Stomach (tissue), 4 donors: ENCODE results near the gene SMIM30.

ENCODE experiments used
- EP300 ChIP-seq: sonication (generic); formaldehyde crosslinking; IDR thresholded peaks from one replicate; pipeline ENCODE4 v1.6.1; 2017; ENCODE audit warnings: antibody characterized with exemption
- POLR2A ChIP-seq, 4 donors: fragments of 450-650 bp; IDR thresholded peaks; one replicate each; pipeline ENCODE4 v1.6.1; 2016; ENCODE audit warnings: antibody characterized with exemption in 4 of 4, control low read depth in 2 of 4, mild to moderate bottlenecking in 1 of 4, moderate library complexity in 1 of 4
- TF ChIP-seq, protein P1 (sequence below), 7 experiments: fragments of 450-650 bp in 4 of 7; fragments of 200-600 bp in 3 of 7; sonication (generic) in 3 of 7; IDR thresholded peaks; one replicate each; pipeline ENCODE4 v1.5.1; 2016 to 2019; ENCODE audit warnings: antibody characterized with exemption in 7 of 7, control low read depth in 2 of 7, mild to moderate bottlenecking in 1 of 7

DNA sequence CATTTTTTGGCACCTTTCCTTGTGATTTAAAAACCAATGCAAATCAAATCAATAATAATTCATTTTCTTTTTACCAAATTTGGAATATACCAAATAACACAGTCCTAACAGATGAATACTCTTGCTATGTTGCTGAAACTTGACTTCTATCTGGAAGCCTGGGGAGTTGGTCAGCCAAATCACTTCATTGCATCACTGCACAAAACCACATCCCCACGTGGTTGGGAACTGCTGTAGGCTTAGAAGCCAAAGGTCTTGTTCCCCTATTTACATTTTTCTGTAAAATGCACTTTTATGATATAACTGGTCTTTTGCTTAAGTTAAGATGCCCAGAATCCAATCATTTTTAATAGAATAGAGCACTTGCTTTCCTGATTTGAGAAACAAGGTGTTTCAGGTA is 46.9 kb downstream of the SMIM30 start:
- TF ChIP-seq, protein P1, sequence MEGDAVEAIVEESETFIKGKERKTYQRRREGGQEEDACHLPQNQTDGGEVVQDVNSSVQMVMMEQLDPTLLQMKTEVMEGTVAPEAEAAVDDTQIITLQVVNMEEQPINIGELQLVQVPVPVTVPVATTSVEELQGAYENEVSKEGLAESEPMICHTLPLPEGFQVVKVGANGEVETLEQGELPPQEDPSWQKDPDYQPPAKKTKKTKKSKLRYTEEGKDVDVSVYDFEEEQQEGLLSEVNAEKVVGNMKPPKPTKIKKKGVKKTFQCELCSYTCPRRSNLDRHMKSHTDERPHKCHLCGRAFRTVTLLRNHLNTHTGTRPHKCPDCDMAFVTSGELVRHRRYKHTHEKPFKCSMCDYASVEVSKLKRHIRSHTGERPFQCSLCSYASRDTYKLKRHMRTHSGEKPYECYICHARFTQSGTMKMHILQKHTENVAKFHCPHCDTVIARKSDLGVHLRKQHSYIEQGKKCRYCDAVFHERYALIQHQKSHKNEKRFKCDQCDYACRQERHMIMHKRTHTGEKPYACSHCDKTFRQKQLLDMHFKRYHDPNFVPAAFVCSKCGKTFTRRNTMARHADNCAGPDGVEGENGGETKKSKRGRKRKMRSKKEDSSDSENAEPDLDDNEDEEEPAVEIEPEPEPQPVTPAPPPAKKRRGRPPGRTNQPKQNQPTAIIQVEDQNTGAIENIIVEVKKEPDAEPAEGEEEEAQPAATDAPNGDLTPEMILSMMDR (IDR thresholded peaks at IDR 0.05) = no peak
- TF ChIP-seq EP300 (no peak), POLR2A (IDR thresholded peaks at IDR 0.05) (no peak)
